ENCODE results near the gene CT47A1. TPM values are rescaled to one million over a fixed set of nuclear protein-coding genes. Genes with fewer than 3 reads are reported as not detected.

CT47A1 gene
- total and polyA plus RNA-seq, 2 experiments from 2014 or later, result not detected

DNA sequence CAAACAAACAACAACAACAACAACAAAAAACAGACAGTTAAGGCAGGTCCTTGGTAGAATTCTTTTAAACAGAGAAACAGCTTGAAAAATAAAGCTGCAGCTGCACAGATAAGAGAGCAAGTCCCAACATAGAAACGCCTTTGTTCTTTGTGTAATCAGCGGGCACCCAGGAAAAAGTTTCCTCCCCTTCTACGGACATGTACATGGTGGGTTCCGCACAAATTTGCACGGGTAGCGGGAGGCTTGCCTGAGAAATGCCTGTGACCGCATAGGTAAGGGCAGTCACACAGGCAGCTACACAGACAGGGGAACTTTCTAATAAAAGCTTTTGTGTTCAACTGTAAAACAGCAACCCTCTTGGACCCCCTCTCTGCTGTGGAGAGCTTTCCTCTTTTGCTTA lies 25.7 kb upstream of the CT47A1 start:
- Histone ChIP-seq H3K27me3 (ENCODE audit: insufficient read depth) (no peaks in the 10 kb centered on the region), H3F3A (replicated peaks; ENCODE audit: low read depth) (no peaks in the 10 kb centered on the region), H3K4me3 (no peak overlapping the region), H3K4me1 (ENCODE audit: insufficient read depth) (peaks cover 6% of the 10 kb centered on the region; the same call in 1 of the 2 replicates), H3K79me2 (replicated peaks; ENCODE audit: insufficient read depth) (no peaks in the 10 kb centered on the region), H3K9me2 (ENCODE audit: insufficient read depth) (no peaks in the 10 kb centered on the region), H3K36me3 (ENCODE audit: insufficient read depth) (no peaks in the 10 kb centered on the region), H4K20me1 (replicated peaks; ENCODE audit: insufficient read depth) (no peaks in the 10 kb centered on the region), H2AFZ (no peak overlapping the region), H3K4me2 (no peak overlapping the region), H3K27ac (ENCODE audit: low read depth) (no peak overlapping the region)
- TF ChIP-seq ZNF331 (CRISPR knock-in tag; IDR thresholded peaks at IDR 0.05; ENCODE audit: low read depth) (no peak), ETS1 (IDR thresholded peaks at IDR 0.05) (no peak), EZH2 (IDR thresholded peaks at IDR 0.05; ENCODE audit: low read depth, unreplicated experiment) (no peak), CREB1 (CRISPR knock-in tag; IDR thresholded peaks at IDR 0.05; ENCODE audit: low read depth) (no peak), EZH2phosphoT487 (IDR thresholded peaks at IDR 0.05; ENCODE audit: unreplicated experiment) (no peak), POLR2AphosphoS5 (IDR thresholded peaks at IDR 0.05; ENCODE audit: low read depth) (no peak), ZNF114 (CRISPR knock-in tag; IDR thresholded peaks at IDR 0.05) (no peak), JUNB (IDR thresholded peaks at IDR 0.05; ENCODE audit: unreplicated experiment) (no peak), STAT1 (IDR thresholded peaks at IDR 0.05; ENCODE audit: unreplicated experiment) (no peak), NANOG (IDR thresholded peaks at IDR 0.05; ENCODE audit: borderline replicate concordance) (no peak)
- TF ChIP-seq, protein P1, sequence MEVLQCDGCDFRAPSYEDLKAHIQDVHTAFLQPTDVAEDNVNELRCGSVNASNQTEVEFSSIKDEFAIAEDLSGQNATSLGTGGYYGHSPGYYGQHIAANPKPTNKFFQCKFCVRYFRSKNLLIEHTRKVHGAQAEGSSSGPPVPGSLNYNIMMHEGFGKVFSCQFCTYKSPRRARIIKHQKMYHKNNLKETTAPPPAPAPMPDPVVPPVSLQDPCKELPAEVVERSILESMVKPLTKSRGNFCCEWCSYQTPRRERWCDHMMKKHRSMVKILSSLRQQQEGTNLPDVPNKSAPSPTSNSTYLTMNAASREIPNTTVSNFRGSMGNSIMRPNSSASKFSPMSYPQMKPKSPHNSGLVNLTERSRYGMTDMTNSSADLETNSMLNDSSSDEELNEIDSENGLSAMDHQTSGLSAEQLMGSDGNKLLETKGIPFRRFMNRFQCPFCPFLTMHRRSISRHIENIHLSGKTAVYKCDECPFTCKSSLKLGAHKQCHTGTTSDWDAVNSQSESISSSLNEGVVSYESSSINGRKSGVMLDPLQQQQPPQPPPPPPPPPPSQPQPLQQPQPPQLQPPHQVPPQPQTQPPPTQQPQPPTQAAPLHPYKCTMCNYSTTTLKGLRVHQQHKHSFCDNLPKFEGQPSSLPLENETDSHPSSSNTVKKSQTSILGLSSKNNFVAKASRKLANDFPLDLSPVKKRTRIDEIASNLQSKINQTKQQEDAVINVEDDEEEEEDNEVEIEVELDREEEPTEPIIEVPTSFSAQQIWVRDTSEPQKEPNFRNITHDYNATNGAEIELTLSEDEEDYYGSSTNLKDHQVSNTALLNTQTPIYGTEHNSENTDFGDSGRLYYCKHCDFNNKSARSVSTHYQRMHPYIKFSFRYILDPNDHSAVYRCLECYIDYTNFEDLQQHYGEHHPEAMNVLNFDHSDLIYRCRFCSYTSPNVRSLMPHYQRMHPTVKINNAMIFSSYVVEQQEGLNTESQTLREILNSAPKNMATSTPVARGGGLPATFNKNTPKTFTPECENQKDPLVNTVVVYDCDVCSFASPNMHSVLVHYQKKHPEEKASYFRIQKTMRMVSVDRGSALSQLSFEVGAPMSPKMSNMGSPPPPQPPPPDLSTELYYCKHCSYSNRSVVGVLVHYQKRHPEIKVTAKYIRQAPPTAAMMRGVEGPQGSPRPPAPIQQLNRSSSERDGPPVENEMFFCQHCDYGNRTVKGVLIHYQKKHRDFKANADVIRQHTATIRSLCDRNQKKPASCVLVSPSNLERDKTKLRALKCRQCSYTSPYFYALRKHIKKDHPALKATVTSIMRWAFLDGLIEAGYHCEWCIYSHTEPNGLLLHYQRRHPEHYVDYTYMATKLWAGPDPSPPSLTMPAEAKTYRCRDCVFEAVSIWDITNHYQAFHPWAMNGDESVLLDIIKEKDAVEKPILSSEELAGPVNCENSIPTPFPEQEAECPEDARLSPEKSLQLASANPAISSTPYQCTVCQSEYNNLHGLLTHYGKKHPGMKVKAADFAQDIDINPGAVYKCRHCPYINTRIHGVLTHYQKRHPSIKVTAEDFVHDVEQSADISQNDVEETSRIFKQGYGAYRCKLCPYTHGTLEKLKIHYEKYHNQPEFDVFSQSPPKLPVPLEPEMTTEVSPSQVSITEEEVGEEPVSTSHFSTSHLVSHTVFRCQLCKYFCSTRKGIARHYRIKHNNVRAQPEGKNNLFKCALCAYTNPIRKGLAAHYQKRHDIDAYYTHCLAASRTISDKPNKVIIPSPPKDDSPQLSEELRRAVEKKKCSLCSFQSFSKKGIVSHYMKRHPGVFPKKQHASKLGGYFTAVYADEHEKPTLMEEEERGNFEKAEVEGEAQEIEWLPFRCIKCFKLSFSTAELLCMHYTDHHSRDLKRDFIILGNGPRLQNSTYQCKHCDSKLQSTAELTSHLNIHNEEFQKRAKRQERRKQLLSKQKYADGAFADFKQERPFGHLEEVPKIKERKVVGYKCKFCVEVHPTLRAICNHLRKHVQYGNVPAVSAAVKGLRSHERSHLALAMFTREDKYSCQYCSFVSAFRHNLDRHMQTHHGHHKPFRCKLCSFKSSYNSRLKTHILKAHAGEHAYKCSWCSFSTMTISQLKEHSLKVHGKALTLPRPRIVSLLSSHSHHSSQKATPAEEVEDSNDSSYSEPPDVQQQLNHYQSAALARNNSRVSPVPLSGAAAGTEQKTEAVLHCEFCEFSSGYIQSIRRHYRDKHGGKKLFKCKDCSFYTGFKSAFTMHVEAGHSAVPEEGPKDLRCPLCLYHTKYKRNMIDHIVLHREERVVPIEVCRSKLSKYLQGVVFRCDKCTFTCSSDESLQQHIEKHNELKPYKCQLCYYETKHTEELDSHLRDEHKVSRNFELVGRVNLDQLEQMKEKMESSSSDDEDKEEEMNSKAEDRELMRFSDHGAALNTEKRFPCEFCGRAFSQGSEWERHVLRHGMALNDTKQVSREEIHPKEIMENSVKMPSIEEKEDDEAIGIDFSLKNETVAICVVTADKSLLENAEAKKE (CRISPR knock-in tag; IDR thresholded peaks at IDR 0.05), result no peak
- TF ChIP-seq, protein P2, sequence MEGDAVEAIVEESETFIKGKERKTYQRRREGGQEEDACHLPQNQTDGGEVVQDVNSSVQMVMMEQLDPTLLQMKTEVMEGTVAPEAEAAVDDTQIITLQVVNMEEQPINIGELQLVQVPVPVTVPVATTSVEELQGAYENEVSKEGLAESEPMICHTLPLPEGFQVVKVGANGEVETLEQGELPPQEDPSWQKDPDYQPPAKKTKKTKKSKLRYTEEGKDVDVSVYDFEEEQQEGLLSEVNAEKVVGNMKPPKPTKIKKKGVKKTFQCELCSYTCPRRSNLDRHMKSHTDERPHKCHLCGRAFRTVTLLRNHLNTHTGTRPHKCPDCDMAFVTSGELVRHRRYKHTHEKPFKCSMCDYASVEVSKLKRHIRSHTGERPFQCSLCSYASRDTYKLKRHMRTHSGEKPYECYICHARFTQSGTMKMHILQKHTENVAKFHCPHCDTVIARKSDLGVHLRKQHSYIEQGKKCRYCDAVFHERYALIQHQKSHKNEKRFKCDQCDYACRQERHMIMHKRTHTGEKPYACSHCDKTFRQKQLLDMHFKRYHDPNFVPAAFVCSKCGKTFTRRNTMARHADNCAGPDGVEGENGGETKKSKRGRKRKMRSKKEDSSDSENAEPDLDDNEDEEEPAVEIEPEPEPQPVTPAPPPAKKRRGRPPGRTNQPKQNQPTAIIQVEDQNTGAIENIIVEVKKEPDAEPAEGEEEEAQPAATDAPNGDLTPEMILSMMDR (conservative IDR thresholded peaks at IDR 0.05; ENCODE audit: low read depth in 2 of 2), result no peak
- TF ChIP-seq, protein P3, sequence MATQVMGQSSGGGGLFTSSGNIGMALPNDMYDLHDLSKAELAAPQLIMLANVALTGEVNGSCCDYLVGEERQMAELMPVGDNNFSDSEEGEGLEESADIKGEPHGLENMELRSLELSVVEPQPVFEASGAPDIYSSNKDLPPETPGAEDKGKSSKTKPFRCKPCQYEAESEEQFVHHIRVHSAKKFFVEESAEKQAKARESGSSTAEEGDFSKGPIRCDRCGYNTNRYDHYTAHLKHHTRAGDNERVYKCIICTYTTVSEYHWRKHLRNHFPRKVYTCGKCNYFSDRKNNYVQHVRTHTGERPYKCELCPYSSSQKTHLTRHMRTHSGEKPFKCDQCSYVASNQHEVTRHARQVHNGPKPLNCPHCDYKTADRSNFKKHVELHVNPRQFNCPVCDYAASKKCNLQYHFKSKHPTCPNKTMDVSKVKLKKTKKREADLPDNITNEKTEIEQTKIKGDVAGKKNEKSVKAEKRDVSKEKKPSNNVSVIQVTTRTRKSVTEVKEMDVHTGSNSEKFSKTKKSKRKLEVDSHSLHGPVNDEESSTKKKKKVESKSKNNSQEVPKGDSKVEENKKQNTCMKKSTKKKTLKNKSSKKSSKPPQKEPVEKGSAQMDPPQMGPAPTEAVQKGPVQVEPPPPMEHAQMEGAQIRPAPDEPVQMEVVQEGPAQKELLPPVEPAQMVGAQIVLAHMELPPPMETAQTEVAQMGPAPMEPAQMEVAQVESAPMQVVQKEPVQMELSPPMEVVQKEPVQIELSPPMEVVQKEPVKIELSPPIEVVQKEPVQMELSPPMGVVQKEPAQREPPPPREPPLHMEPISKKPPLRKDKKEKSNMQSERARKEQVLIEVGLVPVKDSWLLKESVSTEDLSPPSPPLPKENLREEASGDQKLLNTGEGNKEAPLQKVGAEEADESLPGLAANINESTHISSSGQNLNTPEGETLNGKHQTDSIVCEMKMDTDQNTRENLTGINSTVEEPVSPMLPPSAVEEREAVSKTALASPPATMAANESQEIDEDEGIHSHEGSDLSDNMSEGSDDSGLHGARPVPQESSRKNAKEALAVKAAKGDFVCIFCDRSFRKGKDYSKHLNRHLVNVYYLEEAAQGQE (IDR thresholded peaks at IDR 0.05; ENCODE audit: unreplicated experiment), result no peak
- Mint-ChIP-seq H3K9me3 (no peaks in the 10 kb centered on the region), H3K36me3 (ENCODE audit: low read depth) (no peaks in the 10 kb centered on the region), H3K4me1 (peaks cover 16% of the 10 kb centered on the region), H3K27me3 (ENCODE audit: insufficient read depth, low read depth, poor library complexity) (peaks cover 3% of the 10 kb centered on the region), H3K27ac (no peak overlapping the region), H3K4me3 (no peak overlapping the region)
- DNase-seq (ENCODE audit: low spot score) (no peak), ATAC-seq (no peak)

Data from GM23338 (cell line).